OCI-LY3 (cell line): ENCODE results near the gene PPP1R12B.
"Not testable (repeated sequence)": the region's sequence is repeated elsewhere in the genome, so short reads cannot be mapped to it uniquely, and the experiment has no call there.

Source experiments
- H2AFZ ChIP-seq: fragments of 200-600, 300-600 bp; shearing (Covaris generic); 2 replicates; pipeline ENCODE4 v1.6.0; 2014; ENCODE audit warnings: antibody characterized with exemption, low read depth, low read length
- H3K27ac ChIP-seq: fragments of 200-600, 300-600 bp; sonication (generic); 2 replicates; pipeline ENCODE4 v1.5.1; 2014; ENCODE audit warnings: mild to moderate bottlenecking, low read length, moderate library complexity, mixed read lengths
- H3K27me3 ChIP-seq: fragments of 200-600, 300-600 bp; sonication (generic); 2 replicates; pipeline ENCODE4 v1.6.1; 2014; ENCODE audit warnings: low read depth, low read length, mixed read lengths
- H3K36me3 ChIP-seq: fragments of 200-600, 300-600 bp; sonication (generic); replicated peaks from 2 replicates; pipeline ENCODE3; 2014; ENCODE audit warnings: low read depth, low read length, mixed read lengths
- H3K4me1 ChIP-seq: fragments of 300-600, 200-600 bp; sonication (generic); 2 replicates; pipeline ENCODE4 v1.6.1; 2014; ENCODE audit warnings: low read length, mixed read lengths
- H3K4me2 ChIP-seq: fragments of 200-600, 300-600 bp; sonication (generic); 2 replicates; pipeline ENCODE4 v1.6.1; 2014; ENCODE audit warnings: low read length, mixed read lengths
- H3K4me3 ChIP-seq: fragments of 300-600, 200-600 bp; sonication (generic); 2 replicates; pipeline ENCODE4 v1.5.1; 2014; ENCODE audit warnings: antibody characterized with exemption, mild to moderate bottlenecking, low read length, moderate library complexity
- H3K79me2 ChIP-seq: fragments of 300-600, 200-600 bp; shearing (Covaris generic); 2 replicates; pipeline ENCODE4 v1.6.1; 2014; ENCODE audit warnings: mild to moderate bottlenecking, low read length, mixed read lengths
- H3K9ac ChIP-seq: fragments of 300-600, 200-600 bp; shearing (Covaris generic); 2 replicates; pipeline ENCODE4 v1.6.0; 2014; ENCODE audit warnings: mild to moderate bottlenecking, low read length, moderate library complexity
- H3K9me3 ChIP-seq: fragments of 200-600, 300-600 bp; shearing (Covaris generic); 2 replicates; pipeline ENCODE4 v1.6.1; 2014; ENCODE audit warnings: low read length, mixed read lengths; ENCODE audit not compliant: insufficient read depth
- H4K20me1 ChIP-seq: fragments of 200-600, 300-600 bp; sonication (generic); 2 replicates; pipeline ENCODE4 v1.6.1; 2016; ENCODE audit warnings: low read length, mixed read lengths; ENCODE audit not compliant: insufficient read depth
- CTCF ChIP-seq: fragments of 200-600, 300-600 bp; sonication (generic); IDR thresholded peaks from 2 replicates; pipeline ENCODE4 v1.5.1; 2014; ENCODE audit warnings: antibody characterized with exemption, low read length, low read depth
- EZH2phosphoT487 ChIP-seq: fragments of 200-600 bp; shearing (Covaris generic); IDR thresholded peaks from 2 replicates; pipeline ENCODE4 v1.6.1; 2018; ENCODE audit warnings: antibody characterized with exemption, mixed run types, low read depth

The PPP1R12B gene

GRCh38 chr1:202422709-202423108, 74.2 kb downstream of the PPP1R12B start:
- H4K20me1 ChIP-seq, H3K79me2 ChIP-seq: not testable (repeated sequence)

GRCh38 chr1:202424260-202424659, 75.8 kb downstream of the PPP1R12B start:
- not testable (repeated sequence) for H3K9ac ChIP-seq, H3K4me3 ChIP-seq, H3K9me3 ChIP-seq, H3K4me2 ChIP-seq, H2AFZ ChIP-seq, H4K20me1 ChIP-seq, H3K79me2 ChIP-seq, H3K4me1 ChIP-seq, H3K27ac ChIP-seq, H3K27me3 ChIP-seq, H3K36me3 ChIP-seq

More at GRCh38 chr1:202422709-202423108, 74.2 kb downstream of the PPP1R12B start:
- not testable (repeated sequence) for H3K27ac ChIP-seq, H3K36me3 ChIP-seq, H3K27me3 ChIP-seq, H2AFZ ChIP-seq, H3K4me3 ChIP-seq, H3K4me2 ChIP-seq, H3K4me1 ChIP-seq, H3K9ac ChIP-seq, H3K9me3 ChIP-seq

GRCh38 chr1:202430111-202430510, 81.6 kb downstream of the PPP1R12B start:
- not testable (repeated sequence) for H4K20me1 ChIP-seq, H3K4me1 ChIP-seq, H3K79me2 ChIP-seq, H3K4me3 ChIP-seq, H2AFZ ChIP-seq, H3K4me2 ChIP-seq, H3K9me3 ChIP-seq, H3K27ac ChIP-seq, H3K9ac ChIP-seq, H3K36me3 ChIP-seq, H3K27me3 ChIP-seq

- H3K9ac ChIP-seq, H4K20me1 ChIP-seq, H3K9me3 ChIP-seq, H2AFZ ChIP-seq, H3K27me3 ChIP-seq, H3K4me3 ChIP-seq, H3K4me2 ChIP-seq, H3K4me1 ChIP-seq, H3K79me2 ChIP-seq, H3K36me3 ChIP-seq, H3K27ac ChIP-seq: not testable (repeated sequence)
Observed at GRCh38 chr1:202432338-202432737, 83.8 kb downstream of the PPP1R12B start.

- Histone ChIP-seq H3K36me3 (no peaks in the 10 kb centered on the region), H3K27me3 (no peaks in the 10 kb centered on the region), H3K79me2 (no peaks in the 10 kb centered on the region), H4K20me1 (no peaks in the 10 kb centered on the region), H3K27ac (no peak overlapping the region), H3K4me2 (no peak overlapping the region), H3K9ac (no peak overlapping the region), H2AFZ (no peak overlapping the region), H3K4me3 (no peak overlapping the region), H3K9me3 (no peaks in the 10 kb centered on the region), H3K4me1 (no peaks in the 10 kb centered on the region)
- TF ChIP-seq CTCF = no peak
- no peak for TF ChIP-seq EZH2phosphoT487
Observed at GRCh38 chr1:202433155-202434043, 84.9 kb downstream of the PPP1R12B start.

GRCh38 chr1:202434059-202434458, 85.6 kb downstream of the PPP1R12B start:
- Histone ChIP-seq H3K9ac (no peak overlapping the region), H3K27ac (no peak overlapping the region), H4K20me1 (no peaks in the 10 kb centered on the region), H3K27me3 (no peaks in the 10 kb centered on the region), H3K4me1 (no peaks in the 10 kb centered on the region), H3K4me2 (no peak overlapping the region), H3K79me2 (no peaks in the 10 kb centered on the region), H3K4me3 (no peak overlapping the region), H3K36me3 (no peaks in the 10 kb centered on the region), H3K9me3 (no peaks in the 10 kb centered on the region), H2AFZ (no peak overlapping the region)
- TF ChIP-seq EZH2phosphoT487 (no peak), CTCF (no peak)
